IMR-90 (cell line): ENCODE results near the gene SDC4. TPM values are rescaled to one million over a fixed set of nuclear protein-coding genes. Genes with fewer than 3 reads are reported as not detected.
A peak's percentile ranks its signal among the peaks of the same experiment; 100 is the strongest.

Experiments
- ATAC-seq: fragments of 200-7000 bp; cut with Tn5 transposase; 2 replicates; pipeline ENCODE4 v1.9.1; 2020; ENCODE audit warnings: low read depth, mild to moderate bottlenecking, moderate library complexity
- BruUV-seq: library from RNA; stranded (reverse); fragments of 400-500 nt; replicated peaks from 2 replicates; lab custom pipeline; 2021; lab: Mats Ljungman, UMichigan
- CTCF ChIA-PET: fragments of 300-600 bp; formaldehyde crosslinking; extraction: SDS; loops from one replicate; lab custom pipeline; 2021; ENCODE audit warnings: antibody characterized with exemption; lab: Yijun Ruan, JAX
- POLR2A ChIA-PET: fragments of 300-600 bp; sonication (Branson Sonifier 250); formaldehyde crosslinking; loops from one replicate; lab custom pipeline; 2022; ENCODE audit warnings: antibody characterized with exemption; ENCODE audit not compliant: unreplicated experiment; lab: Charles Lee
- DNase-seq: peaks from one replicate; pipeline ENCODE4 v3.0.0; 2013
- H2AFZ ChIP-seq: replicated peaks from 2 replicates; pipeline ENCODE3; 2013; ENCODE audit warnings: low read length, mild to moderate bottlenecking; ENCODE audit not compliant: poor library complexity
- H2AK5ac ChIP-seq: 2 replicates; pipeline ENCODE4 v1.6.1; 2013; ENCODE audit warnings: low read depth, low read length, inconsistent platforms
- H2AK9ac ChIP-seq: replicated peaks from 2 replicates; pipeline ENCODE3; 2013; ENCODE audit warnings: mild to moderate bottlenecking, low read depth, low read length, moderate library complexity; ENCODE audit not compliant: poor library complexity
- H2BK120ac ChIP-seq: 2 replicates; pipeline ENCODE4 v1.6.1; 2013; ENCODE audit warnings: low read depth, low read length, inconsistent platforms
- H2BK15ac ChIP-seq: 3 replicates; pipeline ENCODE4 v1.6.1; 2013; ENCODE audit warnings: low read depth, low read length, inconsistent platforms
- H2BK20ac ChIP-seq: 2 replicates; pipeline ENCODE4 v1.6.1; 2013; ENCODE audit warnings: low read depth, mild to moderate bottlenecking, inconsistent platforms, low read length, moderate library complexity
- H2BK5ac ChIP-seq: 2 replicates; pipeline ENCODE4 v1.6.1; 2013; ENCODE audit warnings: mild to moderate bottlenecking, low read depth, low read length, inconsistent platforms; ENCODE audit not compliant: poor library complexity, severe bottlenecking
- H3K14ac ChIP-seq: replicated peaks from 2 replicates; pipeline ENCODE4 v1.6.1; 2013; ENCODE audit warnings: low read depth, low read length, inconsistent platforms
- H3K18ac ChIP-seq: 2 replicates; pipeline ENCODE4 v1.6.1; 2013; ENCODE audit warnings: low read depth, low read length, control low read depth
- H3K23ac ChIP-seq: 2 replicates; pipeline ENCODE4 v1.6.1; 2013; ENCODE audit warnings: low read depth, low read length, inconsistent platforms
- H3K27ac ChIP-seq: 2 replicates; pipeline ENCODE4 v1.5.1; 2013; ENCODE audit warnings: mild to moderate bottlenecking, control low read depth, low read length; ENCODE audit not compliant: insufficient read depth
- H3K27me3 ChIP-seq: 2 replicates; pipeline ENCODE4 v1.6.1; 2013; ENCODE audit warnings: low read length; ENCODE audit not compliant: control insufficient read depth, insufficient read depth
- H3K36me3 ChIP-seq: 2 replicates; pipeline ENCODE4 v1.6.1; 2013; ENCODE audit warnings: low read length, mixed read lengths; ENCODE audit not compliant: control insufficient read depth, insufficient read depth
- H3K4ac ChIP-seq: 2 replicates; pipeline ENCODE4 v1.6.1; 2013; ENCODE audit warnings: low read depth, low read length, inconsistent platforms
- H3K4me1 ChIP-seq: 2 replicates; pipeline ENCODE4 v1.6.1; 2013; ENCODE audit warnings: low read length, mixed read lengths; ENCODE audit not compliant: control insufficient read depth, insufficient read depth
- H3K4me2 ChIP-seq: 2 replicates; pipeline ENCODE4 v1.6.1; 2013; ENCODE audit warnings: low read depth, mild to moderate bottlenecking, control low read depth, low read length, moderate library complexity
- H3K4me3 ChIP-seq: 2 replicates; pipeline ENCODE4 v1.5.1; 2013; ENCODE audit warnings: low read depth, mild to moderate bottlenecking, control low read depth, low read length, moderate library complexity; ENCODE audit not compliant: insufficient read depth
- H3K56ac ChIP-seq: 2 replicates; pipeline ENCODE4 v1.6.1; 2013; ENCODE audit warnings: low read length, inconsistent platforms; ENCODE audit not compliant: insufficient read depth; ENCODE audit errors: extremely low read depth
- H3K79me1 ChIP-seq, 2 experiments: 2 replicates each; pipeline ENCODE4 v1.6.1; 2013; ENCODE audit warnings: low read length in 2 of 2, inconsistent platforms in 1 of 2, low read depth in 1 of 2
- H3K9ac ChIP-seq: 2 replicates; pipeline ENCODE4 v1.6.1; 2013; ENCODE audit warnings: low read depth, low read length, control low read depth
- H3K9me1 ChIP-seq: 2 replicates; pipeline ENCODE4 v1.6.1; 2013; ENCODE audit warnings: low read length, inconsistent platforms; ENCODE audit not compliant: insufficient read depth
- H3K9me3 ChIP-seq: 2 replicates; pipeline ENCODE4 v1.6.1; 2013; ENCODE audit warnings: low read length; ENCODE audit not compliant: control insufficient read depth, insufficient read depth
- H4K20me1 ChIP-seq: 2 replicates; pipeline ENCODE4 v1.6.1; 2013; ENCODE audit warnings: low read length, inconsistent platforms; ENCODE audit not compliant: insufficient read depth
- H4K5ac ChIP-seq: 2 replicates; pipeline ENCODE4 v1.6.1; 2013; ENCODE audit warnings: mild to moderate bottlenecking, low read depth, low read length, control low read depth
- H4K8ac ChIP-seq, 2 experiments: 2 replicates each; pipeline ENCODE4 v1.6.1; 2013; ENCODE audit warnings: low read depth in 2 of 2, low read length in 2 of 2, control low read depth in 1 of 2, inconsistent platforms in 1 of 2
- H4K91ac ChIP-seq: 2 replicates; pipeline ENCODE4 v1.6.1; 2013; ENCODE audit warnings: low read depth, low read length, inconsistent platforms; ENCODE audit not compliant: insufficient read depth
- BHLHE40 ChIP-seq: fragments of 150-350 bp; IDR thresholded peaks from 2 replicates; pipeline ENCODE4 v1.6.1; 2016; ENCODE audit warnings: mild to moderate bottlenecking, low read depth, low read length
- CEBPB ChIP-seq: IDR thresholded peaks from 2 replicates; pipeline ENCODE4 v1.6.1; 2012; ENCODE audit warnings: low read depth, low read length, improper control_type of control experiment
- CHD1 ChIP-seq: IDR thresholded peaks from 2 replicates; pipeline ENCODE4 v1.6.1; 2012; ENCODE audit warnings: low read depth, low read length, improper control_type of control experiment
- ELK1 ChIP-seq: fragments of 150-350 bp; IDR thresholded peaks from 2 replicates; pipeline ENCODE4 v1.6.1; 2016; ENCODE audit warnings: low read depth, mild to moderate bottlenecking, low read length, moderate library complexity, borderline replicate concordance
- FOS ChIP-seq: fragments of 150-350 bp; IDR thresholded peaks from 2 replicates; pipeline ENCODE4 v1.6.1; 2016; ENCODE audit warnings: low read depth, low read length
- MAFK ChIP-seq: IDR thresholded peaks from 2 replicates; pipeline ENCODE4 v1.6.1; 2012; ENCODE audit warnings: low read depth, low read length, improper control_type of control experiment
- MAZ ChIP-seq: IDR thresholded peaks from 2 replicates; pipeline ENCODE4 v1.6.1; 2012; ENCODE audit warnings: low read depth, mild to moderate bottlenecking, low read length, improper control_type of control experiment, moderate library complexity, borderline replicate concordance
- MXI1 ChIP-seq: IDR thresholded peaks from 2 replicates; pipeline ENCODE4 v1.6.1; 2012; ENCODE audit warnings: low read depth, mild to moderate bottlenecking, low read length, moderate library complexity, borderline replicate concordance
- NFE2L2 ChIP-seq: fragments of 150-350 bp; IDR thresholded peaks from 2 replicates; pipeline ENCODE4 v1.6.1; 2016; ENCODE audit warnings: low read depth, mild to moderate bottlenecking, low read length
- RAD21 ChIP-seq: IDR thresholded peaks from 2 replicates; pipeline ENCODE4 v1.6.1; 2012; ENCODE audit warnings: low read length, improper control_type of control experiment
- RCOR1 ChIP-seq: IDR thresholded peaks from 2 replicates; pipeline ENCODE4 v1.6.1; 2012; ENCODE audit warnings: mild to moderate bottlenecking, low read length, improper control_type of control experiment; ENCODE audit not compliant: insufficient replicate concordance
- RFX5 ChIP-seq: IDR thresholded peaks from 2 replicates; pipeline ENCODE4 v1.8.0; 2012; ENCODE audit warnings: low read depth, mild to moderate bottlenecking, low read length, moderate library complexity
- SMC3 ChIP-seq: fragments of 150-350 bp; IDR thresholded peaks from 2 replicates; pipeline ENCODE4 v1.6.1; 2016; ENCODE audit warnings: low read depth, mild to moderate bottlenecking, antibody characterized with exemption, low read length, moderate library complexity
- USF2 ChIP-seq: fragments of 150-350 bp; IDR thresholded peaks from 2 replicates; pipeline ENCODE4 v1.6.1; 2017; ENCODE audit warnings: mild to moderate bottlenecking, antibody characterized with exemption, low read length, low read depth
- WGBS, 2 experiments: methylation state at CpG; one replicate each; pipeline versions ENCODE4 v1.1.5 to v1.1.7; 2013; ENCODE audit warnings: missing lambda C conversion rate in 2 of 2; ENCODE audit not compliant: insufficient read length in 1 of 2; ENCODE audit errors: extremely low coverage in 2 of 2; 5-methylcytosine and 5-hydroxymethylcytosine counted together
- dilution Hi-C: fragments of 300-500 bp; cut with HindIII; formaldehyde crosslinking; loops from one replicate; pipeline ENCODE4 v1.14.3; 2018; ENCODE audit warnings: low sequenced_read_pairs; ENCODE audit not compliant: unreplicated experiment
- in situ Hi-C: fragments of 300-500 bp; cut with MboI; formaldehyde crosslinking; loops from 3 replicates; pipeline ENCODE4 v1.14.3; 2019; ENCODE audit warnings: low sequenced_read_pairs, inconsistent platforms, mixed read lengths
- intact Hi-C: fragments of 100-400 bp; cut with micrococcal nuclease; formaldehyde crosslinking; loops from 2 replicates; pipeline ENCODE4 v1.10.0; 2022
- polyA plus RNA-seq, 3 experiments: library from polyadenylated mRNA; depleted of rRNA; stranded (reverse); fragments of >200 nt; gene quantifications; 2 replicates each; pipeline ENCODE4 v1.2.3, GENCODE V29; 2012; ENCODE audit warnings: low replicate concordance in 1 of 3
- total RNA-seq: library from RNA; depleted of rRNA; stranded (reverse); fragments of >200 nt; gene quantifications from 2 replicates; pipeline ENCODE4 v1.2.3, GENCODE V29; 2012
- TF ChIP-seq, protein P1 (sequence below): conservative IDR thresholded peaks from 2 replicates; pipeline ENCODE4 v1.5.1; 2012; ENCODE audit warnings: mild to moderate bottlenecking, low read depth, low read length, improper control_type of control experiment

The SDC4 gene
- total and polyA plus RNA-seq, 2 of the 4 experiments (the other 2 are of a cell fraction): 203 to 265 TPM

DNA sequence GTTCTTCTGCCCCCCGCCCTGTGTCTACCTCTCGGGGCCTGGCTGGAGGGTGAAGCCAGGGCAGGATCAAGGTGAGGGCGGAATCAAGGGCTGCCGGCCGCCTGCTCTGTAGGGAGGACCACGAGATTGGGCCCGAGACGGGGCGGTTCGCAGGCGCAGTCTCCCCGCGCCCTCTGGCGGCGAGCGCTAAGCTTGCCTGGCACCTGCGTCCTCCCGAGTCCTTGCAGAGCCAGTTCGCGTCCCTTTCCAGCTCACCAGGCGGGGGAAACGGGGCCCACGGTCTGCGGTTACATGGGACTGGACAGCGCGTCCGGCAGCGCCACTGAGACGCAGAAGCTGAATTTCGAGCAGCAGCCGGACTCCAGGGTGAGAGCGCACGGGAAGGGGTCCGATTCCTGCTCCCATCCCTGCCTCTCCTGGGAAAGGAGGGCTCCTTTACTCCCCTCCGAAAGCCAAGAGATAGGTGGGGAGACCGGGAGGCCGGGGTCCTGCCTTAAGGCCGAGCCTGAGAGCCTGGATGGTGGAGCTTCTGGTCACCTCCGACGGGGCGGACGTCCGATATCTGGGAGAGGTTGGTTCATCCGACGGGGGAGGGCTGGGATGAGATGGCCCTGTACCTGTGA lies 36.5 kb downstream of the SDC4 start:
- no peak overlapping the region for H2BK5ac ChIP-seq
- CTCF ChIA-PET: interaction anchor here (0.6 to 1.1 kb wide), 14 partner anchors 8 to 459 kb away, joined by 3 to 6 read pairs (median 3); no protein-coding TSS in a partner anchor
- no peaks in the 10 kb centered on the region for H3K9me1 ChIP-seq
- TF ChIP-seq CEBPB (no peak), RCOR1 (no peak), BHLHE40 (no peak), MAFK (no peak), MAZ (no peak), FOS (no peak), USF2 (no peak), MXI1 (no peak), ELK1 (no peak), SMC3 (peak; percentile 52; the same call in 1 of the 2 replicates), NFE2L2 (no peak), RFX5 (no peak), RAD21 (peak; percentile 51), CHD1 (no peak)
- TF ChIP-seq, protein P1, sequence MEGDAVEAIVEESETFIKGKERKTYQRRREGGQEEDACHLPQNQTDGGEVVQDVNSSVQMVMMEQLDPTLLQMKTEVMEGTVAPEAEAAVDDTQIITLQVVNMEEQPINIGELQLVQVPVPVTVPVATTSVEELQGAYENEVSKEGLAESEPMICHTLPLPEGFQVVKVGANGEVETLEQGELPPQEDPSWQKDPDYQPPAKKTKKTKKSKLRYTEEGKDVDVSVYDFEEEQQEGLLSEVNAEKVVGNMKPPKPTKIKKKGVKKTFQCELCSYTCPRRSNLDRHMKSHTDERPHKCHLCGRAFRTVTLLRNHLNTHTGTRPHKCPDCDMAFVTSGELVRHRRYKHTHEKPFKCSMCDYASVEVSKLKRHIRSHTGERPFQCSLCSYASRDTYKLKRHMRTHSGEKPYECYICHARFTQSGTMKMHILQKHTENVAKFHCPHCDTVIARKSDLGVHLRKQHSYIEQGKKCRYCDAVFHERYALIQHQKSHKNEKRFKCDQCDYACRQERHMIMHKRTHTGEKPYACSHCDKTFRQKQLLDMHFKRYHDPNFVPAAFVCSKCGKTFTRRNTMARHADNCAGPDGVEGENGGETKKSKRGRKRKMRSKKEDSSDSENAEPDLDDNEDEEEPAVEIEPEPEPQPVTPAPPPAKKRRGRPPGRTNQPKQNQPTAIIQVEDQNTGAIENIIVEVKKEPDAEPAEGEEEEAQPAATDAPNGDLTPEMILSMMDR: peak; percentile 67
- in situ Hi-C loops: no loop called here
- H3K4me3 ChIP-seq: no peak overlapping the region
- no peak overlapping the region for H3K18ac ChIP-seq
- H2BK15ac ChIP-seq: no peak overlapping the region
- no peaks in the 10 kb centered on the region for H4K20me1 ChIP-seq
- no peak overlapping the region for H4K5ac ChIP-seq
- H4K8ac ChIP-seq: no peak overlapping the region
- dilution Hi-C loops: no loop called here
- H3K4ac ChIP-seq: no peak overlapping the region
- H2BK120ac ChIP-seq: no peak overlapping the region
- no peak overlapping the region for H4K91ac ChIP-seq
- no TSS peak for BruUV-seq
- no peak overlapping the region for H3K23ac ChIP-seq
- no peaks in the 10 kb centered on the region for H3K36me3 ChIP-seq
- POLR2A ChIA-PET: interaction anchor here (0.5 kb wide), 1 partner anchor 174 kb away, joined by 3 read pairs; no protein-coding TSS in a partner anchor
- no peak overlapping the region for H2BK20ac ChIP-seq
- no peaks in the 10 kb centered on the region for H3K9me3 ChIP-seq
- no peak overlapping the region for H2AK5ac ChIP-seq
- H3K14ac ChIP-seq: no peak overlapping the region
- no peaks in the 10 kb centered on the region for H3K4me1 ChIP-seq
- WGBS, 2 experiments: 22% methylated on average over 18 of the region's 45 CpGs; no CpG with 5 or more reads in 1 of the 2 experiments
- H3K9ac ChIP-seq: no peak overlapping the region
- H3K4me2 ChIP-seq: no peak overlapping the region
- H3K56ac ChIP-seq: no peak overlapping the region
- H3K27me3 ChIP-seq: peaks cover 38% of the 10 kb centered on the region
- ATAC-seq (peak; percentile 88), DNase-seq (peak; percentile 42)
- H3K79me1 ChIP-seq: no peaks in the 10 kb centered on the region
- H2AK9ac ChIP-seq: peak overlapping the region; percentile 44
- H3K27ac ChIP-seq: no peak overlapping the region
- peak overlapping the region; percentile 90 for H2AFZ ChIP-seq
- intact Hi-C loops: loop anchor here (5.0 kb wide), 1 partner anchor 266 kb away; the partner anchor contains the start of gene WFDC8
